H1 (cell line): ENCODE measurements around the gene LCNL1. TPM values are rescaled to one million over a fixed set of nuclear protein-coding genes. Genes with fewer than 3 reads are reported as not detected.

Source experiments
- CHD2 ChIP-seq: IDR thresholded peaks from 2 replicates; pipeline ENCODE4 v1.6.1; 2012; ENCODE audit warnings: low read length, improper control_type of control experiment
- RNF2 ChIP-seq: fragments of 200-900, 300-1000 bp; sonication (generic); IDR thresholded peaks from 2 replicates; pipeline ENCODE4 v1.7.1; 2016; ENCODE audit warnings: borderline replicate concordance, low read depth, mild to moderate bottlenecking, antibody characterized with exemption, low read length; ENCODE audit not compliant: poor library complexity, severe bottlenecking; ENCODE audit errors: missing control alignments
- polyA plus RNA-seq, 7 experiments: library from polyadenylated mRNA; depleted of rRNA in 3 of 7; stranded (reverse) in 5 of 7; unstranded in 2 of 7; fragments of >200 nt in 5 of 7; fragments of 200-250 nt in 2 of 7; gene quantifications; 1 replicate in 5 of 7; 2 replicates in 1 of 7; 4 replicates in 1 of 7; pipeline versions ENCODE4 v1.2.1 to v1.2.3, GENCODE V29; 2011 to 2013; ENCODE audit warnings: missing spikeins in 2 of 7, mixed read lengths in 2 of 7
- total RNA-seq: library from RNA; stranded (reverse); fragmentation: NEBNext Ultra II Directional; extraction: Animal tissue kit (Norgen Biotek cat#: 25700); gene quantifications from 2 replicates; pipeline ENCODE4 v1.2.1, GENCODE V29; 2021

Gene LCNL1
- total and polyA plus RNA-seq, 2 of the 8 experiments (the other 6 are each of a cell fraction or from before 2014, with no cell fraction given) = 0.11 TPM; not detected in 1

DNA sequence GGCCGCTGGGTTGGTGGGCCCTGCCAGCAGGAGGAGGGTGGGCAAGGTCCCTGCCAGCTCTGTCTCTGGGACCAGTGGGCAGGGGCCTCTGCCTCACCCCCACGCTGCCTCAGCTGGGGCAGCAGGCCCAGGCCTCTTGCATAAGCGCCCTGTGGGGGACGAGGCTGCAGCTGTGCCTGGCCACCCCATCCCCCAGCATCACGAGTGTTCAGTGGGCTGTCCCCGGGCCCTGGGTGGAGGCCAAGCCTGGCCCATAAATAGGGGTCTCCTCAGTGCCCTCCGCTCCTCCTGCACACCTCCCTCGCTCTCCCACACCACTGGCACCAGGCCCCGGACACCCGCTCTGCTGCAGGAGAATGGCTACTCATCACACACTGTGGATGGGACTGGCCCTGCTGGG, 5.6 kb upstream of the LCNL1 start, which contains the start of gene PTGDS (continued):
- no peak for TF ChIP-seq CHD2
- no peak for TF ChIP-seq RNF2
